A549 (cell line): Measurements from ENCODE around the gene KDM1B. TPM values are rescaled to one million over a fixed set of nuclear protein-coding genes. Genes with fewer than 3 reads are reported as not detected.

ENCODE experiments used
- ATAC-seq, 2 experiments: fragments of 200-7000 bp in 1 of 2; fragments of >200 bp in 1 of 2; cut with Nextera tagmentation in 1 of 2; cut with Tn5 transposase in 1 of 2; 3 replicates each; pipeline versions ENCODE4 v1.8.0 to v1.9.1; 2018 to 2020; ENCODE audit warnings: mild to moderate bottlenecking in 1 of 2, moderate library complexity in 1 of 2
- CTCF ChIA-PET: fragments of 300-600 bp; sonication (Branson Sonifier 250); formaldehyde crosslinking; extraction: SDS; loops from one replicate; lab custom pipeline; 2021; ENCODE audit warnings: antibody characterized with exemption, inconsistent platforms; lab: Yijun Ruan, JAX
- POLR2A ChIA-PET: fragments of 350-600 bp; formaldehyde crosslinking; extraction: SDS; loops from one replicate; lab custom pipeline; 2021; ENCODE audit warnings: antibody characterized with exemption, inconsistent platforms; lab: Yijun Ruan, JAX
- DNase-seq, 2 experiments: peaks; one replicate each; pipeline versions ENCODE4 v3.0.0 to v3.0.0-alpha.2; 2011 to 2016; ENCODE audit warnings: low read depth in 1 of 2, low spot score in 1 of 2
- FAIRE-seq: peaks from 2 replicates; lab custom pipeline; 2011; peaks lifted over from hg19 to GRCh38; lab: Jason Lieb, UNC
- H3K27ac ChIP-seq, 2 experiments: fragments of >200 bp; sonication (Bioruptor Twin); formaldehyde crosslinking; 3 replicates each; pipeline ENCODE4 v1.5.1; 2016 to 2017
- H3K4me1 ChIP-seq: fragments of >200 bp; sonication (Bioruptor Twin); formaldehyde crosslinking; 3 replicates; pipeline ENCODE4 v1.6.1; 2016
- H3K4me2 ChIP-seq: fragments of >200 bp; sonication (Bioruptor Twin); formaldehyde crosslinking; 3 replicates; pipeline ENCODE4 v1.6.1; 2016
- H3K4me3 ChIP-seq: fragments of >200 bp; sonication (Bioruptor Twin); formaldehyde crosslinking; 3 replicates; pipeline ENCODE4 v1.5.1; 2016
- H3K9me3 ChIP-seq: fragments of >200 bp; sonication (Bioruptor Twin); formaldehyde crosslinking; 3 replicates; pipeline ENCODE4 v1.6.1; 2016
- BHLHE40 ChIP-seq: IDR thresholded peaks from 2 replicates; pipeline ENCODE4 v1.6.1; 2012; ENCODE audit warnings: low read depth, low read length, inconsistent platforms
- CBX2 ChIP-seq: fragments of 200-600 bp; sonication (generic); IDR thresholded peaks from 2 replicates; pipeline ENCODE4 v1.6.1; 2016; ENCODE audit warnings: low read depth, mild to moderate bottlenecking, borderline replicate concordance
- CBX8 ChIP-seq: fragments of 200-600 bp; sonication (generic); IDR thresholded peaks from 2 replicates; pipeline ENCODE4 v1.6.1; 2016
- CHD4 ChIP-seq: fragments of 200-600 bp; sonication (generic); IDR thresholded peaks from 2 replicates; pipeline ENCODE4 v1.6.1; 2016; ENCODE audit warnings: antibody characterized with exemption, mild to moderate bottlenecking, borderline replicate concordance
- EHF ChIP-seq: fragments of 250-450 bp; sonication (Bioruptor Pico); IDR thresholded peaks from 2 replicates; pipeline ENCODE4 v1.5.0; 2020; ENCODE audit warnings: mild to moderate bottlenecking
- EP300 ChIP-seq, 2 experiments: fragments of >200 bp; sonication (Bioruptor Twin); formaldehyde crosslinking; IDR thresholded peaks; 2 replicates in 1 of 2; 3 replicates in 1 of 2; pipeline ENCODE4 v1.6.1; 2016 to 2017
- ESRRA ChIP-seq: fragments of 150-350 bp; IDR thresholded peaks from 2 replicates; pipeline ENCODE4 v1.6.1; 2014; ENCODE audit warnings: mild to moderate bottlenecking, low read length, borderline replicate concordance
- FOSL2 ChIP-seq, 2 experiments: fragments of 450-650 bp in 1 of 2; fragments of >200 bp in 1 of 2; sonication (Bioruptor Twin) in 1 of 2; formaldehyde crosslinking; IDR thresholded peaks; 2 replicates each; pipeline versions ENCODE4 v1.5.0 to v1.6.1; 2016 to 2020; ENCODE audit warnings: mild to moderate bottlenecking in 1 of 2, moderate library complexity in 1 of 2
- HDAC2 ChIP-seq: fragments of 200-600 bp; sonication (generic); IDR thresholded peaks from 2 replicates; pipeline ENCODE4 v1.6.1; 2016
- HEYL ChIP-seq: fragments of 250-450 bp; sonication (Bioruptor Pico); IDR thresholded peaks from 2 replicates; pipeline ENCODE4 v1.8.0; 2021; ENCODE audit warnings: mild to moderate bottlenecking, moderate library complexity
- JUN ChIP-seq, 2 experiments: fragments of >200 bp; sonication (Bioruptor Twin); formaldehyde crosslinking; IDR thresholded peaks; 2 replicates in 1 of 2; 3 replicates in 1 of 2; pipeline ENCODE4 v1.6.1; 2016 to 2017
- MAFK ChIP-seq: fragments of 450-650 bp; IDR thresholded peaks from 2 replicates; pipeline ENCODE4 v1.6.1; 2014; ENCODE audit not compliant: partially characterized antibody
- MAZ ChIP-seq: fragments of 150-350 bp; IDR thresholded peaks from 2 replicates; pipeline ENCODE4 v1.6.1; 2014; ENCODE audit warnings: antibody characterized with exemption, low read depth, low read length, borderline replicate concordance
- MYC ChIP-seq: IDR thresholded peaks from 2 replicates; pipeline ENCODE4 v1.6.1; 2012; ENCODE audit warnings: mild to moderate bottlenecking, inconsistent platforms, low read length, improper control_type of control experiment, borderline replicate concordance
- NFE2L2 ChIP-seq: fragments of 150-350 bp; conservative IDR thresholded peaks from 2 replicates; pipeline ENCODE4 v1.6.1; 2014; ENCODE audit warnings: low read length
- PHF8 ChIP-seq: fragments of 200-600 bp; sonication (generic); IDR thresholded peaks from 2 replicates; pipeline ENCODE4 v1.6.1; 2016; ENCODE audit warnings: low read depth, mild to moderate bottlenecking, antibody characterized with exemption, moderate library complexity, borderline replicate concordance
- POLR2A ChIP-seq: IDR thresholded peaks from 2 replicates; pipeline ENCODE4 v1.6.1; 2012; ENCODE audit warnings: mild to moderate bottlenecking, low read length
- RAD21 ChIP-seq, 2 experiments: fragments of >200 bp in 1 of 2; sonication (Bioruptor Twin) in 1 of 2; formaldehyde crosslinking in 1 of 2; IDR thresholded peaks in 1 of 2; conservative IDR thresholded peaks in 1 of 2; 2 replicates in 1 of 2; 3 replicates in 1 of 2; pipeline ENCODE4 v1.6.1; 2012 to 2018; ENCODE audit warnings: inconsistent platforms in 1 of 2
- RARB ChIP-seq: fragments of 250-450 bp; sonication (Bioruptor Pico); IDR thresholded peaks from 2 replicates; pipeline ENCODE4 v1.8.0; 2021; ENCODE audit warnings: mild to moderate bottlenecking, moderate library complexity
- SREBF2 ChIP-seq: fragments of 450-650 bp; IDR thresholded peaks from 2 replicates; pipeline ENCODE4 v1.6.1; 2014; ENCODE audit warnings: mild to moderate bottlenecking, moderate library complexity
- TP53 ChIP-seq: fragments of 250-450 bp; sonication (Bioruptor Pico); IDR thresholded peaks from 2 replicates; pipeline ENCODE4 v1.5.0; 2021; ENCODE audit warnings: mild to moderate bottlenecking, moderate library complexity
- ZC3H11A ChIP-seq: fragments of 450-650 bp; IDR thresholded peaks from 2 replicates; pipeline ENCODE4 v1.6.1; 2014; ENCODE audit warnings: antibody characterized with exemption, mild to moderate bottlenecking
- ZFP36 ChIP-seq: fragments of 450-650 bp; IDR thresholded peaks from 2 replicates; pipeline ENCODE4 v1.6.1; 2014; ENCODE audit warnings: borderline replicate concordance; ENCODE audit not compliant: partially characterized antibody
- ZSCAN20 ChIP-seq: fragments of 250-450 bp; sonication (Bioruptor Pico); IDR thresholded peaks from 2 replicates; pipeline ENCODE4 v1.8.0; 2022; ENCODE audit warnings: mild to moderate bottlenecking, moderate library complexity
- WGBS: methylation state at CpG from one replicate; pipeline ENCODE4 v1.1.6; 2017; ENCODE audit errors: missing lambda C conversion rate; 5-methylcytosine and 5-hydroxymethylcytosine counted together
- polyA plus RNA-seq, 4 experiments: library from polyadenylated mRNA; depleted of rRNA in 3 of 4; stranded (reverse); fragments of >200 nt; fragmentation: RNase III in 1 of 4; extraction: RNeasy Plus Mini Kit Qiagen cat#74134 plus additional on column Dnase treatment in 1 of 4; gene quantifications; 2 replicates in 3 of 4; 3 replicates in 1 of 4; pipeline ENCODE4 v1.2.3, GENCODE V29; 2011 to 2017
- TF ChIP-seq, protein P1 (sequence below): fragments of 250-450 bp; sonication (Bioruptor Pico); IDR thresholded peaks from 2 replicates; pipeline ENCODE4 v1.5.0; 2020; ENCODE audit warnings: low read depth, mild to moderate bottlenecking, moderate library complexity
- TF ChIP-seq, protein P2 (sequence below): fragments of 150-350 bp; IDR thresholded peaks from 2 replicates; pipeline ENCODE4 v1.6.1; 2014; ENCODE audit warnings: low read depth, mild to moderate bottlenecking, low read length

The KDM1B gene
- polyA plus RNA-seq, 2 of the 4 experiments (the other 2 are of a cell fraction) = 11.0 to 14.9 TPM

- DNase-seq = no peak
- CTCF ChIA-PET = no interaction called here
- no peak for TF ChIP-seq EP300 (IDR thresholded peaks at IDR 0.05)
- TF ChIP-seq RAD21 (conservative IDR thresholded peaks at IDR 0.05 in 1 of 2, IDR thresholded peaks at IDR 0.05 in 1 of 2) = no peak
- no peak for TF ChIP-seq HEYL (CRISPR knock-in tag)
- TF ChIP-seq BHLHE40 = no peak
- TF ChIP-seq NFE2L2 = no peak
- TF ChIP-seq, protein P1, sequence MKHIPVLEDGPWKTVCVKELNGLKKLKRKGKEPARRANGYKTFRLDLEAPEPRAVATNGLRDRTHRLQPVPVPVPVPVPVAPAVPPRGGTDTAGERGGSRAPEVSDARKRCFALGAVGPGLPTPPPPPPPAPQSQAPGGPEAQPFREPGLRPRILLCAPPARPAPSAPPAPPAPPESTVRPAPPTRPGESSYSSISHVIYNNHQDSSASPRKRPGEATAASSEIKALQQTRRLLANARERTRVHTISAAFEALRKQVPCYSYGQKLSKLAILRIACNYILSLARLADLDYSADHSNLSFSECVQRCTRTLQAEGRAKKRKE (CRISPR knock-in tag) = no peak
- no peak for TF ChIP-seq PHF8
- TF ChIP-seq POLR2A = no peak
- no peak for TF ChIP-seq EHF (CRISPR knock-in tag)
- no peak for TF ChIP-seq MAZ
- no peak for TF ChIP-seq MYC
- TF ChIP-seq FOSL2 (IDR thresholded peaks at IDR 0.05) = no peak
- TF ChIP-seq FOSL2 (CRISPR knock-in tag; IDR thresholded peaks at IDR 0.05) = no peak
- no peak for TF ChIP-seq MAFK
- TF ChIP-seq RARB = no peak
- TF ChIP-seq, all 56 proteins: peak for 0
- no peaks in the 10 kb centered on the region for H3K9me3 ChIP-seq
- POLR2A ChIA-PET = no interaction called here
- WGBS = 96% methylated on average over 6 of the region's 6 CpGs
- H3K4me1 ChIP-seq = no peaks in the 10 kb centered on the region
- H3K4me3 ChIP-seq = no peak overlapping the region
- FAIRE-seq (no peak), ATAC-seq (no peak)
- H3K4me2 ChIP-seq = no peak overlapping the region
- no peak overlapping the region for H3K27ac ChIP-seq
Measured at GRCh38 chr6:18203786-18204185, 48.6 kb downstream of the KDM1B start.

DNA sequence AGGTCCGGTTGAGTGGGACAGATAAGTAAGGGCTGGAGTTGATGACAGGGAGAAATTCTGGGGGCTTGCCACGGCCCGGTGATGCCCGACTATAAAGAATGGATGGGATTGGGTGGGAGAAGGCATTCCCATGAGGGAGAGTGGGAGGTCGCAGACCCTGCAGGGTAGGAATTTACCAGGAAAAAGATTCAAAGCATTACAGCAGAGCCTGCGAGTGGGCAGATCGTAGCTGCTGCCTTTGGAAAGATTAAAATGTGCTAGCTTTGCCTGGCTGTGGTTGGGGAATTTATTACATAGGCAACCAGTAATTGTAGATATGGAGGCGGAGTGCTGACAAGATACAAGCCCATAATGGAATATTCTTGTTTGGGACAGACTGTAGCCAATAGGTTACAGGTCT is 49.5 kb downstream of the KDM1B start:
- TF ChIP-seq CBX8 = no peak
- TF ChIP-seq CBX2 = no peak
- TF ChIP-seq, protein P1 (CRISPR knock-in tag) = no peak
- no peak for TF ChIP-seq PHF8
- TF ChIP-seq JUN (IDR thresholded peaks at IDR 0.05) = no peak
- no peak for TF ChIP-seq ZSCAN20
- no peak for TF ChIP-seq CHD4
- no peak for TF ChIP-seq HDAC2
- TF ChIP-seq TP53 (CRISPR knock-in tag) = no peak
- TF ChIP-seq, protein P2, sequence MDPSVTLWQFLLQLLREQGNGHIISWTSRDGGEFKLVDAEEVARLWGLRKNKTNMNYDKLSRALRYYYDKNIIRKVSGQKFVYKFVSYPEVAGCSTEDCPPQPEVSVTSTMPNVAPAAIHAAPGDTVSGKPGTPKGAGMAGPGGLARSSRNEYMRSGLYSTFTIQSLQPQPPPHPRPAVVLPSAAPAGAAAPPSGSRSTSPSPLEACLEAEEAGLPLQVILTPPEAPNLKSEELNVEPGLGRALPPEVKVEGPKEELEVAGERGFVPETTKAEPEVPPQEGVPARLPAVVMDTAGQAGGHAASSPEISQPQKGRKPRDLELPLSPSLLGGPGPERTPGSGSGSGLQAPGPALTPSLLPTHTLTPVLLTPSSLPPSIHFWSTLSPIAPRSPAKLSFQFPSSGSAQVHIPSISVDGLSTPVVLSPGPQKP = no peak
- TF ChIP-seq ESRRA = no peak
- TF ChIP-seq SREBF2 = no peak
- no peak for TF ChIP-seq ZFP36
- TF ChIP-seq ZC3H11A = no peak
- H3K4me3 ChIP-seq = no peak overlapping the region
- FAIRE-seq = no peak
- DNase-seq = no peak
- H3K9me3 ChIP-seq = no peaks in the 10 kb centered on the region
- 94% methylated on average over 8 of the region's 8 CpGs for WGBS
- CTCF ChIA-PET = no interaction called here
- ATAC-seq = no peak
- POLR2A ChIA-PET = no interaction called here
- H3K27ac ChIP-seq = no peak overlapping the region
- H3K4me2 ChIP-seq = no peak overlapping the region
- H3K4me1 ChIP-seq = no peaks in the 10 kb centered on the region
